Fibroblast of lung (primary cell): ENCODE data around the gene TBPL2. TPM values are rescaled to one million over a fixed set of nuclear protein-coding genes. Genes with fewer than 3 reads are reported as not detected.
"Not testable (repeated sequence)": the region's sequence is repeated elsewhere in the genome, so short reads cannot be mapped to it uniquely, and the experiment has no call there.

Source experiments
- DNase-seq, 2 donors: peaks; one replicate each; pipeline versions ENCODE4 v3.0.0 to v3.0.0-alpha.2; 2010; ENCODE audit warnings: low read depth in 2 of 2
- H2AFZ ChIP-seq: 2 replicates; pipeline ENCODE4 v1.5.1; 2012; ENCODE audit warnings: low read length, control low read depth, inconsistent platforms
- H3K27ac ChIP-seq: 2 replicates; pipeline ENCODE4 v1.5.1; 2011; ENCODE audit warnings: low read length, control low read depth; ENCODE audit not compliant: insufficient read depth
- H3K27me3 ChIP-seq: 2 replicates; pipeline ENCODE4 v1.5.1; 2011; ENCODE audit warnings: mild to moderate bottlenecking, low read length; ENCODE audit not compliant: control insufficient read depth, insufficient read depth
- H3K36me3 ChIP-seq: 2 replicates; pipeline ENCODE4 v1.5.1; 2011; ENCODE audit warnings: low read length; ENCODE audit not compliant: control insufficient read depth, insufficient read depth
- H3K4me1 ChIP-seq: 2 replicates; pipeline ENCODE4 v1.5.1; 2011; ENCODE audit warnings: low read length; ENCODE audit not compliant: control insufficient read depth, insufficient read depth; ENCODE audit errors: extremely low read depth
- H3K4me2 ChIP-seq: 2 replicates; pipeline ENCODE4 v1.5.1; 2011; ENCODE audit warnings: low read length, control low read depth; ENCODE audit not compliant: insufficient read depth; ENCODE audit errors: extremely low read depth
- H3K4me3 ChIP-seq, 4 experiments: fragments of 200-600 bp in 1 of 4; sonication (generic) in 1 of 4; replicated peaks in 1 of 4; 2 replicates each; pipeline ENCODE4 v1.5.1; 2011 to 2016; ENCODE audit warnings: low read length in 4 of 4, low read depth in 3 of 4, mild to moderate bottlenecking in 3 of 4, control low read depth in 2 of 4, inconsistent platforms in 1 of 4, mixed read lengths in 1 of 4; ENCODE audit not compliant: insufficient read depth in 1 of 4; ENCODE audit errors: control extremely low read depth in 1 of 4
- H3K79me2 ChIP-seq: 2 replicates; pipeline ENCODE4 v1.5.1; 2012; ENCODE audit warnings: mild to moderate bottlenecking, low read length, inconsistent platforms; ENCODE audit not compliant: control insufficient read depth, insufficient read depth
- H3K9ac ChIP-seq: 2 replicates; pipeline ENCODE4 v1.5.1; 2011; ENCODE audit warnings: mild to moderate bottlenecking, low read length, control low read depth; ENCODE audit not compliant: insufficient read depth
- H3K9me3 ChIP-seq: 2 replicates; pipeline ENCODE4 v1.5.1; 2012; ENCODE audit warnings: low read depth, low read length; ENCODE audit not compliant: control insufficient read depth, insufficient read depth
- H4K20me1 ChIP-seq: 2 replicates; pipeline ENCODE4 v1.5.1; 2011; ENCODE audit warnings: low read length; ENCODE audit not compliant: control insufficient read depth, insufficient read depth; ENCODE audit errors: extremely low read depth
- CTCF ChIP-seq, 2 donors: IDR thresholded peaks in 1 of 2; conservative IDR thresholded peaks in 1 of 2; 1 replicate in 1 of 2; 2 replicates in 1 of 2; pipeline ENCODE4 v1.5.1; 2011 to 2012; ENCODE audit warnings: low read length in 2 of 2, control low read depth in 1 of 2, inconsistent platforms in 1 of 2, low read depth in 1 of 2, mild to moderate bottlenecking in 1 of 2
- EZH2 ChIP-seq: IDR thresholded peaks from 2 replicates; pipeline ENCODE4 v1.5.1; 2012; ENCODE audit warnings: low read length, control low read depth, mild to moderate bottlenecking; ENCODE audit errors: missing control alignments
- polyA plus RNA-seq, 2 donors: library from polyadenylated mRNA; depleted of rRNA in 1 of 2; stranded (reverse) in 1 of 2; unstranded in 1 of 2; fragments of >200 nt; gene quantifications; 2 replicates each; pipeline ENCODE4 v1.2.1, GENCODE V29; 2011 to 2012; ENCODE audit warnings: missing spikeins in 1 of 2
- total RNA-seq: library from RNA; depleted of rRNA; stranded (reverse); fragments of >200 nt; gene quantifications from 2 replicates; pipeline ENCODE4 v1.2.1, GENCODE V29; 2014

Gene TBPL2
- total and polyA plus RNA-seq, 2 donors (not counting 1 experiment from before 2014, with no cell fraction given): not detected

GRCh38 chr14:55426891-55427290, 13.5 kb downstream of the TBPL2 start:
- Histone ChIP-seq H3K36me3 (no peaks in the 10 kb centered on the region), H3K4me2 (no peak overlapping the region), H2AFZ (no peak overlapping the region), H3K9me3 (no peaks in the 10 kb centered on the region), H3K9ac (no peak overlapping the region), H4K20me1 (no peaks in the 10 kb centered on the region), H3K4me3 (no peak overlapping the region), H3K27me3 (no peaks in the 10 kb centered on the region), H3K4me1 (no peaks in the 10 kb centered on the region), H3K27ac (no peak overlapping the region), H3K79me2 (no peaks in the 10 kb centered on the region)
- no peak for DNase-seq
- TF ChIP-seq CTCF (conservative IDR thresholded peaks at IDR 0.05 in 1 of 2, IDR thresholded peaks at IDR 0.05 in 1 of 2; ENCODE audit: low read depth in 1 of 2, low read length in 2 of 2): no peak
- TF ChIP-seq EZH2: no peak

GRCh38 chr14:55425091-55425490, 15.3 kb downstream of the TBPL2 start:
- Histone ChIP-seq H3K9me3 (no peaks in the 10 kb centered on the region), H3K9ac (no peak overlapping the region), H3K4me1 (no peaks in the 10 kb centered on the region), H3K36me3 (no peaks in the 10 kb centered on the region), H3K27me3 (no peaks in the 10 kb centered on the region), H4K20me1 (no peaks in the 10 kb centered on the region), H2AFZ (no peak overlapping the region), H3K27ac (no peak overlapping the region), H3K4me3 (no peak overlapping the region), H3K79me2 (no peaks in the 10 kb centered on the region), H3K4me2 (no peak overlapping the region)
- no peak for DNase-seq
- TF ChIP-seq EZH2: no peak

GRCh38 chr14:55423969-55424368, 16.4 kb downstream of the TBPL2 start:
- Histone ChIP-seq H3K27me3 (no peaks in the 10 kb centered on the region), H3K4me1 (no peaks in the 10 kb centered on the region), H3K9me3 (no peaks in the 10 kb centered on the region), H4K20me1 (no peaks in the 10 kb centered on the region), H3K36me3 (no peaks in the 10 kb centered on the region), H2AFZ (no peak overlapping the region), H3K9ac (no peak overlapping the region), H3K27ac (no peak overlapping the region), H3K79me2 (no peaks in the 10 kb centered on the region), H3K4me3 (no peak overlapping the region), H3K4me2 (no peak overlapping the region)
- TF ChIP-seq CTCF (conservative IDR thresholded peaks at IDR 0.05 in 1 of 2, IDR thresholded peaks at IDR 0.05 in 1 of 2; ENCODE audit: low read depth in 1 of 2, low read length in 2 of 2) (no peak), EZH2 (no peak)
- no peak for DNase-seq

- not testable (repeated sequence) for H2AFZ ChIP-seq, H3K4me2 ChIP-seq, H3K79me2 ChIP-seq, H3K27me3 ChIP-seq, H4K20me1 ChIP-seq, H3K9me3 ChIP-seq, DNase-seq, H3K27ac ChIP-seq, H3K4me3 ChIP-seq, H3K9ac ChIP-seq, H3K36me3 ChIP-seq, H3K4me1 ChIP-seq
Measured at GRCh38 chr14:55422338-55422737, 18.1 kb downstream of the TBPL2 start.
